Endothelial cell of umbilical vein (primary cell): Measurements from ENCODE around the gene FSD1. TPM values are rescaled to one million over a fixed set of nuclear protein-coding genes. Genes with fewer than 3 reads are reported as not detected.

Experiments used
- BruUV-seq: library from RNA; stranded (reverse); fragments of 400-500 nt; replicated peaks from 2 replicates; lab custom pipeline; 2021; lab: Mats Ljungman, UMichigan
- CTCF ChIA-PET: fragments of 300-600, 350-600 bp; sonication (Branson Sonifier 250); formaldehyde crosslinking; loops from one replicate; lab custom pipeline; 2021; ENCODE audit warnings: antibody characterized with exemption, inconsistent platforms; lab: Charles Lee
- POLR2A ChIA-PET: fragments of 300-600, 350-600 bp; sonication (Branson Sonifier 250); formaldehyde crosslinking; loops from one replicate; lab custom pipeline; 2021; ENCODE audit warnings: antibody characterized with exemption, inconsistent platforms; lab: Charles Lee
- DNase-seq: peaks from one replicate; pipeline ENCODE4 v3.0.0-alpha.2; 2011; ENCODE audit warnings: low read depth, low spot score
- FAIRE-seq: peaks from 2 replicates; lab custom pipeline; 2011; peaks lifted over from hg19 to GRCh38; lab: Jason Lieb, UNC
- H2AFZ ChIP-seq: 2 replicates; pipeline ENCODE4 v1.6.0; 2012; ENCODE audit warnings: low read depth, low read length, control low read depth, inconsistent platforms
- H3K27ac ChIP-seq: 2 replicates; pipeline ENCODE4 v1.5.1; 2011; ENCODE audit warnings: low read depth, mild to moderate bottlenecking, control low read depth, low read length, moderate library complexity; ENCODE audit not compliant: insufficient read depth
- H3K27me3 ChIP-seq, 2 experiments: 2 replicates each; pipeline versions ENCODE4 v1.6.0 to v1.6.1; 2011; ENCODE audit warnings: low read length in 2 of 2, mixed read lengths in 1 of 2; ENCODE audit not compliant: control insufficient read depth in 2 of 2, insufficient read depth in 2 of 2
- H3K36me3 ChIP-seq, 2 experiments: 2 replicates in 1 of 2; 3 replicates in 1 of 2; pipeline ENCODE4 v1.5.1; 2011; ENCODE audit warnings: low read length in 2 of 2, mild to moderate bottlenecking in 1 of 2, moderate library complexity in 1 of 2; ENCODE audit not compliant: control insufficient read depth in 2 of 2, insufficient read depth in 2 of 2; ENCODE audit errors: extremely low read depth in 1 of 2
- H3K4me1 ChIP-seq: 3 replicates; pipeline ENCODE4 v1.5.1; 2011; ENCODE audit warnings: mild to moderate bottlenecking, low read length; ENCODE audit not compliant: control insufficient read depth, insufficient read depth; ENCODE audit errors: extremely low read depth
- H3K4me2 ChIP-seq: 2 replicates; pipeline ENCODE4 v1.6.1; 2011; ENCODE audit warnings: low read length, control low read depth, mixed read lengths; ENCODE audit not compliant: insufficient read depth
- H3K4me3 ChIP-seq, 3 experiments: fragments of 200-600 bp in 1 of 3; sonication (generic), shearing (Covaris generic) in 1 of 3; replicated peaks in 1 of 3; 2 replicates each; pipeline ENCODE4 v1.5.1; 2011 to 2016; ENCODE audit warnings: control low read depth in 3 of 3, low read length in 3 of 3, mild to moderate bottlenecking in 2 of 3, inconsistent platforms in 1 of 3, low read depth in 1 of 3, moderate library complexity in 1 of 3; ENCODE audit not compliant: insufficient read depth in 1 of 3
- H3K79me2 ChIP-seq: 2 replicates; pipeline ENCODE4 v1.6.0; 2012; ENCODE audit warnings: low read length, inconsistent platforms; ENCODE audit not compliant: control insufficient read depth, insufficient read depth
- H3K9ac ChIP-seq: replicated peaks from 2 replicates; pipeline ENCODE3; 2011; ENCODE audit warnings: low read length, control low read depth; ENCODE audit not compliant: insufficient read depth; ENCODE audit errors: extremely low read depth
- H3K9me1 ChIP-seq: replicated peaks from 3 replicates; pipeline ENCODE4 v1.6.0; 2011; ENCODE audit warnings: mild to moderate bottlenecking, low read length; ENCODE audit not compliant: control insufficient read depth, insufficient read depth; ENCODE audit errors: extremely low read depth
- H3K9me3 ChIP-seq: replicated peaks from 2 replicates; pipeline ENCODE4 v1.5.1; 2012; ENCODE audit warnings: low read length, inconsistent platforms; ENCODE audit not compliant: control insufficient read depth, insufficient read depth
- H4K20me1 ChIP-seq: replicated peaks from 2 replicates; pipeline ENCODE3; 2011; ENCODE audit warnings: mild to moderate bottlenecking, low read length; ENCODE audit not compliant: control insufficient read depth, insufficient read depth; ENCODE audit errors: extremely low read depth
- EZH2 ChIP-seq: IDR thresholded peaks from 2 replicates; pipeline ENCODE4 v1.6.1; 2012; ENCODE audit warnings: borderline replicate concordance, low read depth, mild to moderate bottlenecking, moderate library complexity, low read length, inconsistent platforms; ENCODE audit not compliant: severe bottlenecking
- FOS ChIP-seq: IDR thresholded peaks from 2 replicates; pipeline ENCODE4 v1.6.1; 2011; ENCODE audit warnings: mild to moderate bottlenecking, low read length, moderate library complexity, borderline replicate concordance; ENCODE audit not compliant: insufficient read depth
- GATA2 ChIP-seq: IDR thresholded peaks from 2 replicates; pipeline ENCODE4 v1.7.0; 2011; ENCODE audit warnings: low read depth, mild to moderate bottlenecking, moderate library complexity, mixed read lengths, low read length; ENCODE audit not compliant: insufficient read length, insufficient read depth
- JUN ChIP-seq: IDR thresholded peaks from 2 replicates; pipeline ENCODE4 v1.6.1; 2011; ENCODE audit warnings: borderline replicate concordance, low read depth; ENCODE audit not compliant: insufficient read length, insufficient read depth
- MAX ChIP-seq: IDR thresholded peaks from 2 replicates; pipeline ENCODE4 v1.6.1; 2011; ENCODE audit not compliant: insufficient read depth, insufficient read length
- MYC ChIP-seq: IDR thresholded peaks from one replicate; pipeline ENCODE4 v1.6.1; 2011; ENCODE audit warnings: mild to moderate bottlenecking, low read depth, low read length
- POLR2A ChIP-seq: IDR thresholded peaks from 2 replicates; pipeline ENCODE4 v1.6.1; 2012; ENCODE audit warnings: low read depth, mild to moderate bottlenecking, control low read depth, low read length
- POLR2AphosphoS5 ChIP-seq: IDR thresholded peaks from 2 replicates; pipeline ENCODE4 v1.6.1; 2012; ENCODE audit warnings: low read depth, mild to moderate bottlenecking, control low read depth, low read length, moderate library complexity; ENCODE audit not compliant: insufficient read depth
- dilution Hi-C: fragments of 300-500 bp; cut with MboI; formaldehyde crosslinking; loops from one replicate; pipeline ENCODE4 v1.15.0; 2019; ENCODE audit warnings: low sequenced_read_pairs; ENCODE audit not compliant: extremely low pct_ligation_motif_present
- intact Hi-C: fragments of 100-400 bp; cut with micrococcal nuclease; formaldehyde crosslinking; loops from one replicate; pipeline ENCODE4 v1.10.0; 2022
- polyA plus RNA-seq, 4 experiments: library from polyadenylated mRNA; depleted of rRNA in 3 of 4; stranded (reverse) in 3 of 4; unstranded in 1 of 4; fragments of >200 nt; gene quantifications; 2 replicates each; pipeline versions ENCODE4 v1.2.1 to v1.2.3, GENCODE V29; 2011 to 2012; ENCODE audit warnings: missing spikeins in 1 of 4
- total RNA-seq: library from RNA; stranded (reverse); gene quantifications from 2 replicates; pipeline ENCODE4 v1.2.3, GENCODE V29; 2021
- TF ChIP-seq, protein P1 (sequence below), 2 donors: IDR thresholded peaks; 1 replicate in 1 of 2; 2 replicates in 1 of 2; pipeline ENCODE4 v1.5.1; 2011; ENCODE audit warnings: low read length in 2 of 2, mild to moderate bottlenecking in 2 of 2, moderate library complexity in 2 of 2, control low read depth in 1 of 2, inconsistent platforms in 1 of 2, low read depth in 1 of 2; ENCODE audit not compliant: insufficient read depth in 1 of 2; ENCODE audit errors: extremely low read depth in 1 of 2

The FSD1 gene
- total and polyA plus RNA-seq, 2 donors (not counting 3 experiments of a cell fraction or from before 2014, with no cell fraction given) = 25.8 to 55.5 TPM

DNA sequence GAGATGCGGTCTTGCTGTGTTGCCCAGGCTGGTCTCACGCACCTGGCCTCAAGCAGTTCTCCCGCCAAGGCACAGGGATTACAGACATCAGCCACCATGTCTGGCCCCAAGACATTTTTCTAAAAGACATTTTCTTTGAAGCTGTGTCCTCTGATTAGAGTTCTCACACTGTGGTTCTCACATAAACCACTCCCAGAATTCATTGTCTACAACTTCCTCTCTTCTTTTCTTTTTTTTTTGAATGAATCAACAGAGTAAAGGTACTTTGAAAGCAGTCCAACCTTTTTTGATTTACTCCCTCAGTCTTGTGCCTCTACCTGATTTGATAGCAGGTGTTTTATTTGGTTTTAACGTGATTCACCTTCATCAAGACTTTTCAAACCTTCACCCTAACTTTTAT lies 39.6 kb upstream of the FSD1 start:
- H3K27me3 ChIP-seq = no peaks in the 10 kb centered on the region
- H3K79me2 ChIP-seq = no peaks in the 10 kb centered on the region
- H3K9me1 ChIP-seq = no peaks in the 10 kb centered on the region
- intact Hi-C loops = no loop called here
- BruUV-seq = no TSS peak
- no peak overlapping the region for H3K27ac ChIP-seq
- DNase-seq (no peak), FAIRE-seq (no peak)
- no peaks in the 10 kb centered on the region for H4K20me1 ChIP-seq
- H2AFZ ChIP-seq = no peak overlapping the region
- no peak overlapping the region for H3K4me3 ChIP-seq
- no peaks in the 10 kb centered on the region for H3K9me3 ChIP-seq
- CTCF ChIA-PET = interaction anchor here (0.7 to 1.8 kb wide), 3 partner anchors 88 to 260 kb away, joined by 3 to 6 read pairs (median 6); no protein-coding TSS in a partner anchor
- TF ChIP-seq GATA2 = no peak
- TF ChIP-seq EZH2 = no peak
- TF ChIP-seq MYC = no peak
- TF ChIP-seq, protein P1, sequence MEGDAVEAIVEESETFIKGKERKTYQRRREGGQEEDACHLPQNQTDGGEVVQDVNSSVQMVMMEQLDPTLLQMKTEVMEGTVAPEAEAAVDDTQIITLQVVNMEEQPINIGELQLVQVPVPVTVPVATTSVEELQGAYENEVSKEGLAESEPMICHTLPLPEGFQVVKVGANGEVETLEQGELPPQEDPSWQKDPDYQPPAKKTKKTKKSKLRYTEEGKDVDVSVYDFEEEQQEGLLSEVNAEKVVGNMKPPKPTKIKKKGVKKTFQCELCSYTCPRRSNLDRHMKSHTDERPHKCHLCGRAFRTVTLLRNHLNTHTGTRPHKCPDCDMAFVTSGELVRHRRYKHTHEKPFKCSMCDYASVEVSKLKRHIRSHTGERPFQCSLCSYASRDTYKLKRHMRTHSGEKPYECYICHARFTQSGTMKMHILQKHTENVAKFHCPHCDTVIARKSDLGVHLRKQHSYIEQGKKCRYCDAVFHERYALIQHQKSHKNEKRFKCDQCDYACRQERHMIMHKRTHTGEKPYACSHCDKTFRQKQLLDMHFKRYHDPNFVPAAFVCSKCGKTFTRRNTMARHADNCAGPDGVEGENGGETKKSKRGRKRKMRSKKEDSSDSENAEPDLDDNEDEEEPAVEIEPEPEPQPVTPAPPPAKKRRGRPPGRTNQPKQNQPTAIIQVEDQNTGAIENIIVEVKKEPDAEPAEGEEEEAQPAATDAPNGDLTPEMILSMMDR (IDR thresholded peaks at IDR 0.05; ENCODE audit: extremely low read depth in 1 of 2, insufficient read depth in 1 of 2, low read depth in 1 of 2, low read length in 2 of 2) = no peak
- TF ChIP-seq FOS = no peak
- TF ChIP-seq MAX = no peak
- no peak for TF ChIP-seq POLR2A
- TF ChIP-seq JUN = no peak
- no peak for TF ChIP-seq POLR2AphosphoS5
- POLR2A ChIA-PET = no interaction called here
- H3K9ac ChIP-seq = no peak overlapping the region
- dilution Hi-C loops = no loop called here
- H3K36me3 ChIP-seq = peaks cover 0 to 19% of the 10 kb centered on the region in 2 experiments
- H3K4me2 ChIP-seq = no peak overlapping the region
- no peaks in the 10 kb centered on the region for H3K4me1 ChIP-seq
